Smooth muscle cell (in vitro differentiated cells): ENCODE data around the gene DLG2. TPM values are rescaled to one million over a fixed set of nuclear protein-coding genes. Genes with fewer than 3 reads are reported as not detected.
A peak's percentile ranks its signal among the peaks of the same experiment; 100 is the strongest.

Source experiments
- DNase-seq: peaks from one replicate; lab custom pipeline; 2025; ENCODE audit not compliant: unreplicated experiment; lab: John Stamatoyannopoulos, UW
- H2AFZ ChIP-seq: fragments of 200-600 bp; sonication (generic); 2 replicates; pipeline ENCODE4 v1.6.0; 2016; ENCODE audit warnings: antibody characterized with exemption, low read depth, mild to moderate bottlenecking
- H3F3A ChIP-seq: fragments of 200-600 bp; sonication (generic); 2 replicates; pipeline ENCODE4 v1.6.0; 2017; ENCODE audit warnings: antibody characterized with exemption, low read depth
- H3K27ac ChIP-seq: fragments of 200-600 bp; sonication (generic); 2 replicates; pipeline ENCODE4 v1.5.1; 2016; ENCODE audit warnings: low read depth, mild to moderate bottlenecking
- H3K27me3 ChIP-seq: fragments of 200-600 bp; sonication (generic); 2 replicates; pipeline ENCODE4 v1.6.1; 2016; ENCODE audit warnings: low read depth, mild to moderate bottlenecking
- H3K36me3 ChIP-seq: fragments of 200-600 bp; sonication (generic); 2 replicates; pipeline ENCODE4 v1.5.1; 2016; ENCODE audit warnings: low read depth
- H3K4me1 ChIP-seq: fragments of 200-600 bp; sonication (generic); 2 replicates; pipeline ENCODE4 v1.5.1; 2016; ENCODE audit warnings: low read depth
- H3K4me2 ChIP-seq: fragments of 200-600 bp; sonication (generic); 2 replicates; pipeline ENCODE4 v1.6.0; 2016; ENCODE audit warnings: mild to moderate bottlenecking
- H3K4me3 ChIP-seq: fragments of 200-600 bp; sonication (generic); 2 replicates; pipeline ENCODE4 v1.5.1; 2016; ENCODE audit warnings: mild to moderate bottlenecking
- H3K79me2 ChIP-seq: fragments of 200-600 bp; sonication (generic); 2 replicates; pipeline ENCODE4 v1.6.0; 2016; ENCODE audit warnings: low read depth, mild to moderate bottlenecking
- H3K9ac ChIP-seq: fragments of 200-600 bp; sonication (generic); 2 replicates; pipeline ENCODE4 v1.6.0; 2016; ENCODE audit warnings: low read depth
- H3K9me3 ChIP-seq: fragments of 200-600 bp; sonication (generic); replicated peaks from 2 replicates; pipeline ENCODE4 v1.5.1; 2016; ENCODE audit warnings: low read depth
- H4K20me1 ChIP-seq: fragments of 200-600 bp; sonication (generic); 2 replicates; pipeline ENCODE4 v1.6.0; 2016; ENCODE audit warnings: low read depth
- WGBS: methylation state at CpG from one replicate; pipeline ENCODE4 v1.1.7; 2016; ENCODE audit warnings: low lambda C conversion rate; 5-methylcytosine and 5-hydroxymethylcytosine counted together
- polyA plus RNA-seq: library from polyadenylated mRNA; unstranded; fragments of >200 nt; fragmentation: Nextera tagmentation; extraction: Ambion mirVana; gene quantifications from 2 replicates; pipeline ENCODE4 v1.2.1, GENCODE V29; 2016
- total RNA-seq: library from RNA; depleted of rRNA; stranded (reverse); fragments of >200 nt; gene quantifications from 2 replicates; pipeline ENCODE4 v1.2.3, GENCODE V29; 2014
- TF ChIP-seq, protein P1 (sequence below): fragments of 200-600 bp; sonication (generic); IDR thresholded peaks from 2 replicates; pipeline ENCODE4 v1.5.1; 2017; ENCODE audit warnings: borderline replicate concordance, mild to moderate bottlenecking, antibody characterized with exemption; ENCODE audit not compliant: insufficient read depth, poor library complexity, severe bottlenecking

The DLG2 gene
- total and polyA plus RNA-seq, 2 experiments from 2014 or later = 0.74 to 1.1 TPM

DNA sequence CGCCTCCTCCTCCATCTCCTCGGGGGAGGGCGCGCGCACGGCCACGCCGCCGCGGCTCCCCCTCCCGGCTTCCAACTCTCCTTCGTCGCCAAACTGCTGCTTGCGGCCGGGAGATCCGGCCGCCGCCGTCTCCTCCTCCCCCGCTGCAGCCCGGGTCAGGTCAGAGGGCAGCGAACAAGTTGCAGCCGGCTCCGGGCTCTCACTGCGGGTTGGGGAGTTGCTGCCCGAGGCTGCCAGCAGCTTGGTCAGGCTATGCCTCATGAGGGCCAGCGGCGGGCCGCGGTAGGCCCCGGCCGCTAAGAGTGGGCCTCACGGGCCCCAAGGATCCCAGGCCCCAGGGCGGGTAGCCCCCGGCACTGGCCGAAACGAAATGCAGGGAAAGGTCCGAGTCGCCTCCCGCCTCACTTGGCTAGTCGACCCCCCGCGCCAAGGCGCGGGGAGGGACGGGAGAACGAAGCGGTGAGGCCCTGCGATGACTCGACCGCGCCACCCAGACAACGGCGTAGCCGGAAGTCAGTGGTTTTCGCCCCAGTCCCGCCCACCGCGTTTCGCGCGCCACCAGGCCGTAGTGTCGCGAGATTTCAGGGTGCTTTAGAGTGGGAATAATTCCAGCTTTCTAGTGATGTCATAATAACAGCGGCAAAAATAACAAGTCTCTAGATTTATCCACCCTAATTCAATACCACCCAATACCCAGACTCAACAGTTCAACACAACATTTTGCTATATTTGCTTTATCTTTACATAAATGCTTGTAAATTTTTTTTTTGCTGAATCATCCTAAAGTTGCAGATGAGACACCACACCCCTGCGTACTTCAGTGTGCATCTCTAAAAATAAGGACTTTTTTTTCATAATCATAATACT, 37.7 kb upstream of the DLG2 start, which contains the start of gene CREBZF:
Gene CREBZF, minus strand, starts transcription at position 515 of the 867 bp plus-strand sequence. Its CDS starts 254 bp downstream, at position 261.
- Histone ChIP-seq H3K36me3 (no peaks in the 10 kb centered on the region), H3K4me1 (peaks cover 39% of the 10 kb centered on the region), H3K9ac (peak within 1 kb of the TSS; percentile 97), H3K9me3 (no peaks in the 10 kb centered on the region), H3K27me3 (no peaks in the 10 kb centered on the region), H3K4me3 (peak within 1 kb of the TSS; percentile 94), H4K20me1 (peaks cover 46% of the 10 kb centered on the region), H3K4me2 (peak within 1 kb of the TSS; percentile 97), H3K27ac (peak within 1 kb of the TSS; percentile 98), H3K79me2 (peaks cover 42% of the 10 kb centered on the region), H3F3A (peaks cover 6% of the 10 kb centered on the region), H2AFZ (peak within 1 kb of the TSS; percentile 95)
- 2% methylated on average over 66 of the region's 67 CpGs for WGBS
- DNase-seq = peak; percentile 81
- TF ChIP-seq, protein P1, sequence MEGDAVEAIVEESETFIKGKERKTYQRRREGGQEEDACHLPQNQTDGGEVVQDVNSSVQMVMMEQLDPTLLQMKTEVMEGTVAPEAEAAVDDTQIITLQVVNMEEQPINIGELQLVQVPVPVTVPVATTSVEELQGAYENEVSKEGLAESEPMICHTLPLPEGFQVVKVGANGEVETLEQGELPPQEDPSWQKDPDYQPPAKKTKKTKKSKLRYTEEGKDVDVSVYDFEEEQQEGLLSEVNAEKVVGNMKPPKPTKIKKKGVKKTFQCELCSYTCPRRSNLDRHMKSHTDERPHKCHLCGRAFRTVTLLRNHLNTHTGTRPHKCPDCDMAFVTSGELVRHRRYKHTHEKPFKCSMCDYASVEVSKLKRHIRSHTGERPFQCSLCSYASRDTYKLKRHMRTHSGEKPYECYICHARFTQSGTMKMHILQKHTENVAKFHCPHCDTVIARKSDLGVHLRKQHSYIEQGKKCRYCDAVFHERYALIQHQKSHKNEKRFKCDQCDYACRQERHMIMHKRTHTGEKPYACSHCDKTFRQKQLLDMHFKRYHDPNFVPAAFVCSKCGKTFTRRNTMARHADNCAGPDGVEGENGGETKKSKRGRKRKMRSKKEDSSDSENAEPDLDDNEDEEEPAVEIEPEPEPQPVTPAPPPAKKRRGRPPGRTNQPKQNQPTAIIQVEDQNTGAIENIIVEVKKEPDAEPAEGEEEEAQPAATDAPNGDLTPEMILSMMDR = no peak

DNA sequence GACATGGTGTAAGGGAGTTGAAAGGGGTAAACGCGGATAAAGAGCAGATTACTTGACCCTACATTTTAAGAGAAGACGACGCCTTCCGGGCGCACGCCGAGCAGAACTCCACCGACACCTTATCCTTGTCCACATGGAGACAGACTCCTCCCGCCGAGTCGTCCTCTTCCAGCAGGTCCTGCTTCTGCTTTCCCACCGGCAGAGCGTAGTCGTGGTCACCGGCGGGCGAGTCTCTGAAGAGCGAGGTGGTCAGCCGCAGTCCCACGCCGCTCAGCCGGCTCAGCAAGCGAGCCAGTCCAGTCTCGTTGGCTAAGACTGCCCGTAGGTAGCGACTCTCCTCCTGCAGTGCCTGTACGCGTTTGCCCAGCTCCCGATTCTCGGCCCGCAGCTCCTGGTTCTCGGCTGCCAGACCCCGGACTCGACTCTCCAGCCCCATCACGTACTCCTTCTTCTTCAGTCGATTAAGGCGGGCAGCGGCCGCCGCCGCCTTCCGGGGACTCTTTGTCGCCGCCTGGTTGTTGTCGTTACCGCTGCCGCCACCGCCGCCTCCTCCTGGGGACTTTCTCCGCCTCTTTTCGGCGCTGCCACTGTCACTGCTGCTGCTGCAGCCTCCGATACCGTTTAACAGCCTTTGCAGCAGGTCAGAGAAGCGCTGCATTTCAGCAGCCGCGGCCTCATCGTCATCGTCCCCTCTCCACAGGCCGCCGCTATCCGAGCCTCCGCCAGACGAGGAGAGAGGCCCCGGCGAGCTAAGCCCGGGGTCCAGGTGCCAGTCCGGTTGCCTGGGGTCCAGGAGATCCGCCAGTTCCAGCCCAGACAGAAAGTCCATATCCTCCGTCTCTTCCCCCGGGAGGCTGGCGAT, 36.8 kb upstream of the DLG2 start:
- 1% methylated on average over 73 of the region's 73 CpGs for WGBS
- Histone ChIP-seq H3K27me3 (no peaks in the 10 kb centered on the region), H4K20me1 (peaks cover 54% of the 10 kb centered on the region), H3F3A (peaks cover 6% of the 10 kb centered on the region), H3K9me3 (no peaks in the 10 kb centered on the region), H3K4me2 (peak overlapping the region; percentile 97), H3K4me3 (peak overlapping the region; percentile 94), H3K27ac (peak overlapping the region; percentile 98), H3K9ac (peak overlapping the region; percentile 97), H3K79me2 (peaks cover 51% of the 10 kb centered on the region), H2AFZ (peak overlapping the region; percentile 49), H3K36me3 (no peaks in the 10 kb centered on the region), H3K4me1 (peaks cover 47% of the 10 kb centered on the region)
- TF ChIP-seq, protein P1 = peak; percentile 35
- DNase-seq = peak; percentile 38

DNA sequence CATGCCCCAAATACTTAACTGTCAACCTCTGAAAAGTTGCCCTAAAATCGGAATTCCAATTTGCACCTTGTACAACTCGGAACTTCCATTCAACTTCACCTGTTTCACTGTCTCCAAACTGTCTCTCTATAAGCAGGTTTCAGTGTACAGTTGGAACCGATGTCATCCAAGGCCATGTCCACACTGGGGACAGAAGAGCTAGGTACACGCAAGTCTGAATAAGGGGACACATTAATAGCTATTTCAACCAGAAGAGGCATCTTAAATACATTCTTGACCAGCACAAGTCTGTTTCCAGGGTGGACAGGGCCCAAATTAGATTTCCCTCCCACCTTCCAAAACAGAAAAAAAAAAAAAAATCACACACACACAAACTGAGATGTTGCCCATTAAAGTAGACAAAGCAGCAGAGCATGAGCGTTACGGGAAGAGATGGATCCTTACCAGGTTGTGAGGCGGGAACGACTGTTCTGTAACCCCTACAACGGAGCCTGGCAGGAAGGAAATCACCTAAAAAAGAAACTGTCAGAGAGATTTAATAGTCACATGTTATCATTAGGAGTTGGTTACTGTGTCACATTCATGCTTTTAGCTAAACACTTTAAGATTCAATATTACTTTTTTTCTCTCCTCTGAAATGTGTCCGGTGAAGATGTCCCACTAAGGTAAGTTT, 36.1 kb upstream of the DLG2 start:
- Histone ChIP-seq H3K36me3 (peaks cover 4% of the 10 kb centered on the region), H3K4me3 (peak overlapping the region; percentile 94), H3K79me2 (peaks cover 59% of the 10 kb centered on the region), H3K9ac (peak overlapping the region; percentile 97), H3K4me2 (peak overlapping the region; percentile 97), H3F3A (peaks cover 10% of the 10 kb centered on the region), H3K9me3 (no peaks in the 10 kb centered on the region), H3K27ac (peak overlapping the region; percentile 98), H4K20me1 (peaks cover 62% of the 10 kb centered on the region), H2AFZ (no peak overlapping the region), H3K4me1 (peaks cover 50% of the 10 kb centered on the region), H3K27me3 (no peaks in the 10 kb centered on the region)
- DNase-seq = no peak
- WGBS = 4% methylated on average over 10 of the region's 10 CpGs
- TF ChIP-seq, protein P1 = no peak
